ENCODE measurements around the gene STXBP4.

The STXBP4 gene

GRCh38 chr17:55157165-55157564 is 188.6 kb downstream of the STXBP4 start:
- Histone ChIP-seq H3K27me3 (ENCODE audit: insufficient read depth, insufficient read length) (no peaks in the 10 kb centered on the region), H3K4me1 (ENCODE audit: insufficient read depth, insufficient read length) (no peaks in the 10 kb centered on the region), H3K9me3 (ENCODE audit: insufficient read depth, low read length) (no peaks in the 10 kb centered on the region), H3K4me3 (ENCODE audit: insufficient read length, low read depth) (no peak overlapping the region), H3K36me3 (ENCODE audit: insufficient read depth, insufficient read length, low read length) (peaks cover 5% of the 10 kb centered on the region), H3K9ac (ENCODE audit: insufficient read length, low read depth) (no peak overlapping the region)
- DNase-seq (ENCODE audit: low read depth, low spot score): no peak
- TF ChIP-seq SUZ12 (IDR thresholded peaks at IDR 0.05; ENCODE audit: extremely low read depth, insufficient read depth, insufficient read length): no peak
- TF ChIP-seq YY1 (IDR thresholded peaks at IDR 0.05; ENCODE audit: insufficient read depth, insufficient read length): no peak
- no peak for TF ChIP-seq ZNF274 (IDR thresholded peaks at IDR 0.05; ENCODE audit: low read depth, low read length)

- no peak for DNase-seq (ENCODE audit: low read depth, low spot score)
Observed at GRCh38 chr17:55158439-55158838, 189.9 kb downstream of the STXBP4 start.

GRCh38 chr17:55159251-55159650 is 190.7 kb downstream of the STXBP4 start:
- H3K4me3 ChIP-seq (ENCODE audit: insufficient read length, low read depth): no peak overlapping the region
- DNase-seq (ENCODE audit: low read depth, low spot score): no peak
- H3K36me3 ChIP-seq (ENCODE audit: insufficient read depth, insufficient read length, low read length): peaks cover 3% of the 10 kb centered on the region
- H3K4me1 ChIP-seq (ENCODE audit: insufficient read depth, insufficient read length): no peaks in the 10 kb centered on the region
- TF ChIP-seq SUZ12 (IDR thresholded peaks at IDR 0.05; ENCODE audit: extremely low read depth, insufficient read depth, insufficient read length) (no peak), YY1 (IDR thresholded peaks at IDR 0.05; ENCODE audit: insufficient read depth, insufficient read length) (no peak), ZNF274 (IDR thresholded peaks at IDR 0.05; ENCODE audit: low read depth, low read length) (no peak)
- H3K9me3 ChIP-seq (ENCODE audit: insufficient read depth, low read length): no peaks in the 10 kb centered on the region
- H3K9ac ChIP-seq (ENCODE audit: insufficient read length, low read depth): no peak overlapping the region
- no peaks in the 10 kb centered on the region for H3K27me3 ChIP-seq (ENCODE audit: insufficient read depth, insufficient read length)

More at GRCh38 chr17:55158439-55158838, 189.9 kb downstream of the STXBP4 start:
- H3K9me3 ChIP-seq (ENCODE audit: insufficient read depth, low read length): no peaks in the 10 kb centered on the region
- peaks cover 3% of the 10 kb centered on the region for H3K36me3 ChIP-seq (ENCODE audit: insufficient read depth, insufficient read length, low read length)
- TF ChIP-seq ZNF274 (IDR thresholded peaks at IDR 0.05; ENCODE audit: low read depth, low read length): no peak
- no peak for TF ChIP-seq SUZ12 (IDR thresholded peaks at IDR 0.05; ENCODE audit: extremely low read depth, insufficient read depth, insufficient read length)
- no peak for TF ChIP-seq YY1 (IDR thresholded peaks at IDR 0.05; ENCODE audit: insufficient read depth, insufficient read length)
- H3K4me3 ChIP-seq (ENCODE audit: insufficient read length, low read depth): no peak overlapping the region
- no peaks in the 10 kb centered on the region for H3K27me3 ChIP-seq (ENCODE audit: insufficient read depth, insufficient read length)
- no peak overlapping the region for H3K9ac ChIP-seq (ENCODE audit: insufficient read length, low read depth)
- no peaks in the 10 kb centered on the region for H3K4me1 ChIP-seq (ENCODE audit: insufficient read depth, insufficient read length)

GRCh38 chr17:55160501-55160900 is 191.9 kb downstream of the STXBP4 start:
- no peak overlapping the region for H3K4me3 ChIP-seq (ENCODE audit: insufficient read length, low read depth)
- peaks cover 3% of the 10 kb centered on the region for H3K36me3 ChIP-seq (ENCODE audit: insufficient read depth, insufficient read length, low read length)
- no peaks in the 10 kb centered on the region for H3K4me1 ChIP-seq (ENCODE audit: insufficient read depth, insufficient read length)
- DNase-seq (ENCODE audit: low read depth, low spot score): no peak
- no peaks in the 10 kb centered on the region for H3K9me3 ChIP-seq (ENCODE audit: insufficient read depth, low read length)
- no peak overlapping the region for H3K9ac ChIP-seq (ENCODE audit: insufficient read length, low read depth)
- H3K27me3 ChIP-seq (ENCODE audit: insufficient read depth, insufficient read length): no peaks in the 10 kb centered on the region
- TF ChIP-seq ZNF274 (IDR thresholded peaks at IDR 0.05; ENCODE audit: low read depth, low read length): no peak
- TF ChIP-seq SUZ12 (IDR thresholded peaks at IDR 0.05; ENCODE audit: extremely low read depth, insufficient read depth, insufficient read length): no peak
- no peak for TF ChIP-seq YY1 (IDR thresholded peaks at IDR 0.05; ENCODE audit: insufficient read depth, insufficient read length)

- no peaks in the 10 kb centered on the region for H3K4me1 ChIP-seq (ENCODE audit: insufficient read depth, insufficient read length)
- no peak for DNase-seq (ENCODE audit: low read depth, low spot score)
- H3K9ac ChIP-seq (ENCODE audit: insufficient read length, low read depth): no peak overlapping the region
- peaks cover 3% of the 10 kb centered on the region for H3K36me3 ChIP-seq (ENCODE audit: insufficient read depth, insufficient read length, low read length)
- H3K9me3 ChIP-seq (ENCODE audit: insufficient read depth, low read length): no peaks in the 10 kb centered on the region
- TF ChIP-seq YY1 (IDR thresholded peaks at IDR 0.05; ENCODE audit: insufficient read depth, insufficient read length): no peak
- TF ChIP-seq ZNF274 (IDR thresholded peaks at IDR 0.05; ENCODE audit: low read depth, low read length): no peak
- no peak for TF ChIP-seq SUZ12 (IDR thresholded peaks at IDR 0.05; ENCODE audit: extremely low read depth, insufficient read depth, insufficient read length)
- H3K27me3 ChIP-seq (ENCODE audit: insufficient read depth, insufficient read length): no peaks in the 10 kb centered on the region
- no peak overlapping the region for H3K4me3 ChIP-seq (ENCODE audit: insufficient read length, low read depth)
Observed at GRCh38 chr17:55161935-55162555, 193.5 kb downstream of the STXBP4 start.

GRCh38 chr17:55162556-55162946 is 194.0 kb downstream of the STXBP4 start:
- H3K36me3 ChIP-seq (ENCODE audit: insufficient read depth, insufficient read length, low read length): peaks cover 3% of the 10 kb centered on the region
- no peaks in the 10 kb centered on the region for H3K4me1 ChIP-seq (ENCODE audit: insufficient read depth, insufficient read length)
- no peaks in the 10 kb centered on the region for H3K9me3 ChIP-seq (ENCODE audit: insufficient read depth, low read length)
- no peak for DNase-seq (ENCODE audit: low read depth, low spot score)
- H3K27me3 ChIP-seq (ENCODE audit: insufficient read depth, insufficient read length): no peaks in the 10 kb centered on the region
- no peak overlapping the region for H3K9ac ChIP-seq (ENCODE audit: insufficient read length, low read depth)
- H3K4me3 ChIP-seq (ENCODE audit: insufficient read length, low read depth): no peak overlapping the region
- no peak for TF ChIP-seq YY1 (IDR thresholded peaks at IDR 0.05; ENCODE audit: insufficient read depth, insufficient read length)
- TF ChIP-seq SUZ12 (IDR thresholded peaks at IDR 0.05; ENCODE audit: extremely low read depth, insufficient read depth, insufficient read length): no peak
- TF ChIP-seq ZNF274 (IDR thresholded peaks at IDR 0.05; ENCODE audit: low read depth, low read length): no peak

- DNase-seq (ENCODE audit: low read depth, low spot score): no peak
- H3K4me1 ChIP-seq (ENCODE audit: insufficient read depth, insufficient read length): no peaks in the 10 kb centered on the region
- H3K36me3 ChIP-seq (ENCODE audit: insufficient read depth, insufficient read length, low read length): peaks cover 3% of the 10 kb centered on the region
- no peaks in the 10 kb centered on the region for H3K27me3 ChIP-seq (ENCODE audit: insufficient read depth, insufficient read length)
- no peaks in the 10 kb centered on the region for H3K9me3 ChIP-seq (ENCODE audit: insufficient read depth, low read length)
- no peak overlapping the region for H3K9ac ChIP-seq (ENCODE audit: insufficient read length, low read depth)
- H3K4me3 ChIP-seq (ENCODE audit: insufficient read length, low read depth): no peak overlapping the region
- TF ChIP-seq ZNF274 (IDR thresholded peaks at IDR 0.05; ENCODE audit: low read depth, low read length) (no peak), YY1 (IDR thresholded peaks at IDR 0.05; ENCODE audit: insufficient read depth, insufficient read length) (no peak), SUZ12 (IDR thresholded peaks at IDR 0.05; ENCODE audit: extremely low read depth, insufficient read depth, insufficient read length) (no peak)
Observed at GRCh38 chr17:55163408-55163807, 194.8 kb downstream of the STXBP4 start.
